Thyroid gland (tissue), 4 donors: ENCODE measurements around the gene CD200.

Source experiments
- POLR2A ChIP-seq, 2 donors: fragments of 450-650 bp; IDR thresholded peaks; one replicate each; pipeline ENCODE4 v1.6.1; 2017; ENCODE audit warnings: antibody characterized with exemption in 2 of 2, mild to moderate bottlenecking in 2 of 2, moderate library complexity in 1 of 2
- TF ChIP-seq, protein P1 (sequence below), 6 experiments: fragments of 200-600 bp in 3 of 6; fragments of 450-650 bp in 3 of 6; sonication (generic) in 3 of 6; IDR thresholded peaks; one replicate each; pipeline ENCODE4 v1.5.1; 2016 to 2019; ENCODE audit warnings: antibody characterized with exemption in 6 of 6, mild to moderate bottlenecking in 2 of 6, inconsistent platforms in 1 of 6, moderate library complexity in 1 of 6

DNA sequence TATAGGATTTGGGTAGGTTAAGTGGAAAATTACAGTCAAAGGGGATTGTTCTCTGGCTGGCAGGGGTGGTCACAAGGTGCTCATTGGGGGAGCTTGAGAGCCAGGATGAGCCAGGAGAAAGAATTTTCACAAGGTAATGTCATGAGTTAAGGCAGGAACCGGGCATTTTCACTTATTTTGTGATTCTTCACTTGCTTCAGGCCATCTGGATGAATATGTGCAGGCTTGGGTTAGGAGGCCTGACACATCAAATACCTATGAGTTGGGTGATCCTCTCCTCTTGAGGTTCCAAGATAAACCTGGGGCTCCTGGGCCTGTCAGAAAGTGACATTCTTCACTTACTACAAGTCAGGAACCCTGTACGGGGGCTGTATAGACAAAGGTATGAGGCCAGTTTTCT, 68.7 kb downstream of the CD200 start:
- TF ChIP-seq, protein P1, sequence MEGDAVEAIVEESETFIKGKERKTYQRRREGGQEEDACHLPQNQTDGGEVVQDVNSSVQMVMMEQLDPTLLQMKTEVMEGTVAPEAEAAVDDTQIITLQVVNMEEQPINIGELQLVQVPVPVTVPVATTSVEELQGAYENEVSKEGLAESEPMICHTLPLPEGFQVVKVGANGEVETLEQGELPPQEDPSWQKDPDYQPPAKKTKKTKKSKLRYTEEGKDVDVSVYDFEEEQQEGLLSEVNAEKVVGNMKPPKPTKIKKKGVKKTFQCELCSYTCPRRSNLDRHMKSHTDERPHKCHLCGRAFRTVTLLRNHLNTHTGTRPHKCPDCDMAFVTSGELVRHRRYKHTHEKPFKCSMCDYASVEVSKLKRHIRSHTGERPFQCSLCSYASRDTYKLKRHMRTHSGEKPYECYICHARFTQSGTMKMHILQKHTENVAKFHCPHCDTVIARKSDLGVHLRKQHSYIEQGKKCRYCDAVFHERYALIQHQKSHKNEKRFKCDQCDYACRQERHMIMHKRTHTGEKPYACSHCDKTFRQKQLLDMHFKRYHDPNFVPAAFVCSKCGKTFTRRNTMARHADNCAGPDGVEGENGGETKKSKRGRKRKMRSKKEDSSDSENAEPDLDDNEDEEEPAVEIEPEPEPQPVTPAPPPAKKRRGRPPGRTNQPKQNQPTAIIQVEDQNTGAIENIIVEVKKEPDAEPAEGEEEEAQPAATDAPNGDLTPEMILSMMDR (IDR thresholded peaks at IDR 0.05): no peak
- no peak for TF ChIP-seq POLR2A (IDR thresholded peaks at IDR 0.05)
